HFFc6 (cell line): ENCODE results near the gene LRP11. TPM values are rescaled to one million over a fixed set of nuclear protein-coding genes. Genes with fewer than 3 reads are reported as not detected.

Source experiments
- DNase-seq: peaks from one replicate; pipeline ENCODE4 v3.0.0-alpha.2; 2018
- H3K27ac Mint-ChIP-seq: 2 replicates; pipeline ENCODE4 v1.8.0; 2020; ENCODE audit warnings: mild to moderate bottlenecking, mixed read lengths
- H3K27me3 Mint-ChIP-seq: 2 replicates; pipeline ENCODE4 v1.8.0; 2021; ENCODE audit warnings: mild to moderate bottlenecking, moderate library complexity, mixed read lengths; ENCODE audit not compliant: insufficient read depth
- H3K36me3 Mint-ChIP-seq: 2 replicates; pipeline ENCODE4 v1.8.0; 2021; ENCODE audit warnings: low read depth, mixed read lengths
- H3K4me1 Mint-ChIP-seq: 2 replicates; pipeline ENCODE4 v1.8.0; 2020; ENCODE audit warnings: low read depth, mixed read lengths
- H3K4me3 Mint-ChIP-seq: 2 replicates; pipeline ENCODE4 v1.8.0; 2020; ENCODE audit warnings: mild to moderate bottlenecking, moderate library complexity, mixed read lengths
- H3K9me3 Mint-ChIP-seq: 2 replicates; pipeline ENCODE4 v1.8.0; 2020; ENCODE audit warnings: mild to moderate bottlenecking, mixed read lengths
- CTCF ChIP-seq: fragments of 200-600 bp; sonication (generic); IDR thresholded peaks from 2 replicates; pipeline ENCODE4 v1.5.0; 2021; ENCODE audit warnings: antibody characterized with exemption, mild to moderate bottlenecking
- total RNA-seq, 6 experiments: library from RNA; stranded (reverse); fragmentation: NEBNext Ultra II Directional; extraction: Animal tissue kit (Norgen Biotek cat#: 25700); gene quantifications; 2 replicates in 1 of 6; 3 replicates in 5 of 6; pipeline ENCODE4 v1.2.3, GENCODE V29; 2021

The LRP11 gene
- total RNA-seq, 6 experiments from 2014 or later, result 27.4 to 34.6 (median 30.4) TPM

GRCh38 chr6:149834513-149835481 is 29.4 kb downstream of the LRP11 start:
- no peak overlapping the region for H3K27ac Mint-ChIP-seq
- H3K36me3 Mint-ChIP-seq, result 0 out of 2 replicates have a peak, but pooled peaks cover 5% of the 10 kb centered on the region
- DNase-seq, result peak; percentile 62
- no peak overlapping the region for H3K4me3 Mint-ChIP-seq
- TF ChIP-seq CTCF, result peak; percentile 98
- H3K4me1 Mint-ChIP-seq, result peaks cover 24% of the 10 kb centered on the region
- no peaks in the 10 kb centered on the region for H3K27me3 Mint-ChIP-seq
- H3K9me3 Mint-ChIP-seq, result no peaks in the 10 kb centered on the region

GRCh38 chr6:149833651-149834050 is 30.5 kb downstream of the LRP11 start:
- H3K27ac Mint-ChIP-seq, result no peak overlapping the region
- H3K4me1 Mint-ChIP-seq, result peaks cover 22% of the 10 kb centered on the region
- 0 out of 2 replicates have a peak, but pooled peaks cover 5% of the 10 kb centered on the region for H3K36me3 Mint-ChIP-seq
- no peaks in the 10 kb centered on the region for H3K27me3 Mint-ChIP-seq
- no peak for DNase-seq
- no peak for TF ChIP-seq CTCF
- H3K4me3 Mint-ChIP-seq, result no peak overlapping the region
- H3K9me3 Mint-ChIP-seq, result no peaks in the 10 kb centered on the region

- peak overlapping the region; percentile 79 for H3K4me3 Mint-ChIP-seq
- peak overlapping the region; percentile 88 for H3K27ac Mint-ChIP-seq
These were observed 32.8 kb downstream of the LRP11 start for GRCh38 chr6:149831308-149831820.

GRCh38 chr6:149830731-149831307 is 33.3 kb downstream of the LRP11 start:
- Mint-ChIP-seq H3K9me3 (no peaks in the 10 kb centered on the region), H3K36me3 (0 out of 2 replicates have a peak, but pooled peaks cover 5% of the 10 kb centered on the region), H3K27me3 (no peaks in the 10 kb centered on the region), H3K4me3 (peak overlapping the region; percentile 79), H3K4me1 (peaks cover 22% of the 10 kb centered on the region), H3K27ac (peak overlapping the region; percentile 88)
- no peak for TF ChIP-seq CTCF
- DNase-seq, result peak; percentile 75

More at GRCh38 chr6:149831308-149831820, 32.8 kb downstream of the LRP11 start:
- no peak for TF ChIP-seq CTCF
- 0 out of 2 replicates have a peak, but pooled peaks cover 5% of the 10 kb centered on the region for H3K36me3 Mint-ChIP-seq
- no peaks in the 10 kb centered on the region for H3K9me3 Mint-ChIP-seq
- H3K4me1 Mint-ChIP-seq, result peaks cover 22% of the 10 kb centered on the region
- no peak for DNase-seq
- H3K27me3 Mint-ChIP-seq, result no peaks in the 10 kb centered on the region

GRCh38 chr6:149825292-149825691 is 38.9 kb downstream of the LRP11 start:
- Mint-ChIP-seq H3K4me1 (0 out of 2 replicates have a peak, but pooled peaks cover under 1% of the 10 kb centered on the region), H3K36me3 (no peaks in the 10 kb centered on the region), H3K4me3 (no peak overlapping the region), H3K27me3 (no peaks in the 10 kb centered on the region), H3K27ac (no peak overlapping the region), H3K9me3 (no peaks in the 10 kb centered on the region)
- DNase-seq, result no peak
- TF ChIP-seq CTCF, result no peak
